ENCODE results near the gene LIPH. TPM values are rescaled to one million over a fixed set of nuclear protein-coding genes. Genes with fewer than 3 reads are reported as not detected.
"Not testable (repeated sequence)": the region's sequence is repeated elsewhere in the genome, so short reads cannot be mapped to it uniquely, and the experiment has no call there.

Gene LIPH
- total and polyA plus RNA-seq, 2 experiments from 2014 or later, result 0.34 TPM; not detected in 1

DNA sequence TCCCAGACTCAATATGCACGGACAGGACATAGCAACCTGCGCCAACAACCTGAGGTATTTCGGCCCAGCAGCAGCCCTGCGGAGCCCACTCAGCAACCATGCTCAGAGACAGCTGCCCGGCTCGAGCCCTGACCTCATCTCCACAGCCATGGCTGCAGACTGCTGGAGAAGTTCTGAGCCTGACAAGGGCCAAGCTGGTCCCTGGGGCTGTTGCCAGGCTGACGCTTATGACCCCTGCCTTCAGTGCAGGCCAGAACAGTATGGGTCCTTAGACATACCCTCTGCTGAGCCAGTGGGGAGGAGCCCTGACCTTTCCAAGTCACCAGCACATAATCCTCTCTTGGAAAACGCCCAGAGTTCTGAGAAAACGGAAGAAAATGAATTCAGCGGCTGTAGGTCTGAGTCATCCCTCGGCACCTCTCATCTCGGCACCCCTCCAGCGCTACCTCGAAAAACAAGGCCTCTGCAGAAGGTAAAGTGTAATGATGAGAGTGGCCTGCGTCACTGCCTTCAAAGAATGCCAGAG, 79.0 kb downstream of the LIPH start:
- H3K9me2 ChIP-seq (ENCODE audit: insufficient read depth), result no peaks in the 10 kb centered on the region
- H3K27ac ChIP-seq, result no peak overlapping the region
- no peaks in the 10 kb centered on the region; the same call in 1 of the 2 replicates for H4K20me1 ChIP-seq (ENCODE audit: insufficient read depth)
- whole genome bisulfite sequencing, 2 experiments (ENCODE audit: low coverage in 1 of 2, low lambda C conversion rate in 2 of 2, missing lambda C conversion rate in 2 of 2), result 89 to 90% methylated on average over 15 of the region's 15 CpGs
- DNase-seq, result no peak
- H2AFZ ChIP-seq, result no peak overlapping the region
- H3K79me2 ChIP-seq (ENCODE audit: insufficient read depth), result no peaks in the 10 kb centered on the region
- no peaks in the 10 kb centered on the region for H3K4me1 ChIP-seq (ENCODE audit: insufficient read depth)
- no peak overlapping the region for H3K9ac ChIP-seq
- TF ChIP-seq EZH2phosphoT487 (IDR thresholded peaks at IDR 0.05; ENCODE audit: insufficient read depth, low read depth) (no peak), EZH2 (IDR thresholded peaks at IDR 0.05; ENCODE audit: insufficient read depth, poor library complexity, severe bottlenecking) (no peak)
- H3K36me3 ChIP-seq (ENCODE audit: low read depth), result peaks cover 8% of the 10 kb centered on the region; the same call in 1 of the 2 replicates
- in situ Hi-C loops (cut with MboI), result no loop called here
- no peaks in the 10 kb centered on the region for H3K27me3 ChIP-seq (replicated peaks; ENCODE audit: insufficient read depth)
- no peaks in the 10 kb centered on the region for H3F3A ChIP-seq (ENCODE audit: insufficient read depth)
- no peaks in the 10 kb centered on the region for H3K9me3 ChIP-seq (ENCODE audit: low read depth)
- no peak overlapping the region for H3K4me2 ChIP-seq (ENCODE audit: unreplicated experiment)
- no peak overlapping the region for H3K4me3 ChIP-seq

DNA sequence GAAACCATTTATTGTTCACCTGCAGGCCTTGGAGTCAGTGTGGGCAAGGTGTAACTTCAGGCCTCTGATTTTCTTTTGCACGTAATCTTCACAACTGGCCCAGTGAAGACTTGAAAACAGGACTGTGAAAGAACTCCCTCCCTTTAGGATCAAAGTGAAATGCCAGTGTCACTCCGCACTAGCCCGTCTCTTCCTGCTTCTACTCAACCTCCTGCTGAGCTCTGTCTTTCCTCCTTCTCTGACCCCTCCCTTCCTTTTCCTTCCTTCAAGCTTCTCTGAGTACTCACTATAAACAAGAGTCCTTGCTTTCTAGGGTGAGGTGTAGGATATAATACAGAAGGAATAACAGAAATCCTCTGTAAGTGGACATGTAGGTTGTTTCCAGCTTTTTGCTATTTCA, 82.1 kb downstream of the LIPH start:
- no peak overlapping the region for H3K4me3 ChIP-seq
- in situ Hi-C loops (cut with MboI), result no loop called here
- H3K9ac ChIP-seq, result no peak overlapping the region
- TF ChIP-seq EZH2 (IDR thresholded peaks at IDR 0.05; ENCODE audit: insufficient read depth, poor library complexity, severe bottlenecking) (no peak), EZH2phosphoT487 (IDR thresholded peaks at IDR 0.05; ENCODE audit: insufficient read depth, low read depth) (no peak)
- no peaks in the 10 kb centered on the region for H3K27me3 ChIP-seq (replicated peaks; ENCODE audit: insufficient read depth)
- no peaks in the 10 kb centered on the region; the same call in 1 of the 2 replicates for H4K20me1 ChIP-seq (ENCODE audit: insufficient read depth)
- no peak for DNase-seq
- peaks cover 12% of the 10 kb centered on the region; the same call in 1 of the 2 replicates for H3K36me3 ChIP-seq (ENCODE audit: low read depth)
- 88 to 91% methylated on average over 3 of the region's 3 CpGs for WGBS, 2 experiments (ENCODE audit: low coverage in 1 of 2, low lambda C conversion rate in 2 of 2, missing lambda C conversion rate in 2 of 2)
- H3K9me2 ChIP-seq (ENCODE audit: insufficient read depth), result no peaks in the 10 kb centered on the region
- no peak overlapping the region for H3K27ac ChIP-seq
- H3K4me1 ChIP-seq (ENCODE audit: insufficient read depth), result no peaks in the 10 kb centered on the region
- no peak overlapping the region for H3K4me2 ChIP-seq (ENCODE audit: unreplicated experiment)
- H3F3A ChIP-seq (ENCODE audit: insufficient read depth), result no peaks in the 10 kb centered on the region
- no peaks in the 10 kb centered on the region for H3K79me2 ChIP-seq (ENCODE audit: insufficient read depth)
- no peaks in the 10 kb centered on the region for H3K9me3 ChIP-seq (ENCODE audit: low read depth)
- no peak overlapping the region for H2AFZ ChIP-seq

DNA sequence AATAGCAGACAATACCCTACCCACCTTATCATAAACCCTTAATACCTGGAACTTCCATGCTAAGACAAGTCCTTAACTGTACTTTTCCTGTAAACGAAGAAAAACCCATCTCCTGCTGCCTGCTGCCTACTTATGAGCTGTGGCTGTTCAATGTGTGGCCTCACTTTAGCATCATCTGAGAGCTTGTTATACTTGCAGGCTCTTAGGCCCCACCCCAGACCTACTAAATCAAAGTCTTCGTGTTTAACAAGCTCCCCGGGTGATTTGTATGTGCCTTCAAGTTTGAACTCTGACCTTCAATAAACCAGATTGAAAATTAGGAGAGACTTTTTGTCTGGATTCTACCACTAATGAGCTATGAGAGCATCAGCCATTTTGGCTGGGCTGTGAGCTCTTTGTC, 82.8 kb downstream of the LIPH start:
- Histone ChIP-seq H3K4me1 (ENCODE audit: insufficient read depth) (no peaks in the 10 kb centered on the region), H3K27me3 (replicated peaks; ENCODE audit: insufficient read depth) (no peaks in the 10 kb centered on the region), H3K9ac (no peak overlapping the region), H3K9me2 (ENCODE audit: insufficient read depth) (no peaks in the 10 kb centered on the region), H3K36me3 (ENCODE audit: low read depth) (peaks cover 12% of the 10 kb centered on the region; the same call in 1 of the 2 replicates), H3K27ac (no peak overlapping the region), H2AFZ (no peak overlapping the region), H3K79me2 (ENCODE audit: insufficient read depth) (no peaks in the 10 kb centered on the region), H3K4me3 (no peak overlapping the region), H3F3A (ENCODE audit: insufficient read depth) (no peaks in the 10 kb centered on the region), H3K9me3 (ENCODE audit: low read depth) (no peaks in the 10 kb centered on the region), H4K20me1 (ENCODE audit: insufficient read depth) (no peaks in the 10 kb centered on the region; the same call in 1 of the 2 replicates), H3K4me2 (ENCODE audit: unreplicated experiment) (no peak overlapping the region)
- no peak for DNase-seq
- TF ChIP-seq EZH2phosphoT487 (IDR thresholded peaks at IDR 0.05; ENCODE audit: insufficient read depth, low read depth) (no peak), EZH2 (IDR thresholded peaks at IDR 0.05; ENCODE audit: insufficient read depth, poor library complexity, severe bottlenecking) (no peak)
- in situ Hi-C loops (cut with MboI), result no loop called here
- 10 to 15% methylated on average over 3 of the region's 3 CpGs for WGBS, 2 experiments (ENCODE audit: low coverage in 1 of 2, low lambda C conversion rate in 2 of 2, missing lambda C conversion rate in 2 of 2)

DNA sequence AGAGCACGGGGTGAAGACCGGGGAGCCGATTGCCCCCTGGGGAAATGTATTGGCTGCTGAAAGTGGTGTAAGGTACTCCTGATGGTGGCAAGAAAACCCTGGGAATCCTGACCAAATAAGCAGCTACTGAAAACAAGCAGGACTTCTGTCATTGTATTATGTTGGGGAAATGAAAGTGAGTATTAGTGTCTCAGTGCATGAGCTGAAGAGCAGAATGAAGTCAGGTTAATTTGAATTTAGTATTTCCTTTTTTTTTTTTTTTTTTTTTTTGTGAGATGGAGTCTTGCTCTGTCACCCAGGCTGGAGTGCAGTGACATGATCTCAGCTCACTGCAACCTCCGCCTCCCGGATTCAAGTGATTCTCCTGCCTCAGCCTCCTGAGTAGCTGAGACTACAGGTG, 86.3 kb downstream of the LIPH start:
- H3K4me3 ChIP-seq; H3K9me2 ChIP-seq (ENCODE audit: insufficient read depth); in situ Hi-C loops (cut with MboI); H2AFZ ChIP-seq; H3F3A ChIP-seq (ENCODE audit: insufficient read depth); H3K4me2 ChIP-seq (ENCODE audit: unreplicated experiment); H3K9ac ChIP-seq; H3K36me3 ChIP-seq (ENCODE audit: low read depth); H3K4me1 ChIP-seq (ENCODE audit: insufficient read depth); H4K20me1 ChIP-seq (ENCODE audit: insufficient read depth); DNase-seq; H3K79me2 ChIP-seq (ENCODE audit: insufficient read depth); H3K27ac ChIP-seq; H3K9me3 ChIP-seq (ENCODE audit: low read depth); H3K27me3 ChIP-seq (replicated peaks; ENCODE audit: insufficient read depth): not testable (repeated sequence)
- 95 to 98% methylated on average over 5 of the region's 5 CpGs for WGBS, 2 experiments (ENCODE audit: low coverage in 1 of 2, low lambda C conversion rate in 2 of 2, missing lambda C conversion rate in 2 of 2)

DNA sequence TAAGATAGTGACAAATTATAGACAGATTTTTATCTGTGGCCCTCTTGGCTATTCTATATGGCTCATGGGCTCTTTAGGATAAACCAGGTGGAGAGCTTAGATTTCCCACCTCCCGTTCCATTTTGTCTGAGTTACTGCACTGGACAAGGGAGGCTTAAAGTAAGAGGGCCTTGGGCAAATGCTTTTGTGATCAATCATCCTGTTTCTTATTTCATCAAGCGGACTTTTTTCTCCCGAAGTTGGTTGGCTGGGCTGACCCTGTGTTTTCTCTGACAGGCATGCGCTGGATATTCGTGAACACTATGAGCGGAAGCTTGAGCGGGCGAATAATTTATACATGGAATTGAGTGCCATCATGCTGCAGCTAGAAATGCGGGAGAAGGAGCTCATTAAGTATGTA, 86.9 kb downstream of the LIPH start:
- H3K27me3 ChIP-seq (replicated peaks; ENCODE audit: insufficient read depth), result no peaks in the 10 kb centered on the region
- in situ Hi-C loops (cut with MboI), result no loop called here
- H3K4me2 ChIP-seq (ENCODE audit: unreplicated experiment), result no peak overlapping the region
- no peaks in the 10 kb centered on the region for H3K9me3 ChIP-seq (ENCODE audit: low read depth)
- H3F3A ChIP-seq (ENCODE audit: insufficient read depth), result no peaks in the 10 kb centered on the region
- H3K4me3 ChIP-seq, result no peak overlapping the region
- 95 to 96% methylated on average over 9 of the region's 9 CpGs for WGBS, 2 experiments (ENCODE audit: low coverage in 1 of 2, low lambda C conversion rate in 2 of 2, missing lambda C conversion rate in 2 of 2)
- H2AFZ ChIP-seq, result no peak overlapping the region
- no peaks in the 10 kb centered on the region for H3K9me2 ChIP-seq (ENCODE audit: insufficient read depth)
- no peak for DNase-seq
- TF ChIP-seq EZH2phosphoT487 (IDR thresholded peaks at IDR 0.05; ENCODE audit: insufficient read depth, low read depth) (no peak), EZH2 (IDR thresholded peaks at IDR 0.05; ENCODE audit: insufficient read depth, poor library complexity, severe bottlenecking) (no peak)
- H3K9ac ChIP-seq, result no peak overlapping the region
- no peaks in the 10 kb centered on the region for H3K4me1 ChIP-seq (ENCODE audit: insufficient read depth)
- 0 out of 2 replicates have a peak, but pooled peaks cover 5% of the 10 kb centered on the region for H3K36me3 ChIP-seq (ENCODE audit: low read depth)
- H3K79me2 ChIP-seq (ENCODE audit: insufficient read depth), result no peaks in the 10 kb centered on the region
- no peaks in the 10 kb centered on the region; the same call in 1 of the 2 replicates for H4K20me1 ChIP-seq (ENCODE audit: insufficient read depth)
- no peak overlapping the region for H3K27ac ChIP-seq

All from GM23248 (cell line).